HUES64 (cell line): Measurements from ENCODE around the gene STUM.

Experiments used
- H3K27ac ChIP-seq: 2 replicates; pipeline ENCODE4 v1.7.0; 2013; ENCODE audit warnings: low read depth, low read length, inconsistent platforms
- H3K27me3 ChIP-seq: 2 replicates; pipeline ENCODE4 v1.6.1; 2013; ENCODE audit warnings: mild to moderate bottlenecking, low read length; ENCODE audit not compliant: insufficient read depth
- H3K36me3 ChIP-seq: 2 replicates; pipeline ENCODE4 v1.6.1; 2013; ENCODE audit warnings: mild to moderate bottlenecking, low read length; ENCODE audit not compliant: insufficient read depth
- H3K4me1 ChIP-seq: 2 replicates; pipeline ENCODE4 v1.6.1; 2013; ENCODE audit warnings: mild to moderate bottlenecking, low read length, moderate library complexity; ENCODE audit not compliant: insufficient read depth
- H3K4me3 ChIP-seq: 2 replicates; pipeline ENCODE4 v1.5.1; 2013; ENCODE audit warnings: mild to moderate bottlenecking, low read length, moderate library complexity
- H3K9ac ChIP-seq: 2 replicates; pipeline ENCODE4 v1.6.1; 2013; ENCODE audit warnings: mild to moderate bottlenecking, low read depth, low read length
- H3K9me3 ChIP-seq: 2 replicates; pipeline ENCODE4 v1.6.1; 2013; ENCODE audit warnings: low read depth, low read length; ENCODE audit not compliant: insufficient read depth
- WGBS: fragments of 150-250, 120-280 bp; methylation state at CpG from one replicate; pipeline ENCODE4 v1.1.7; 2013; ENCODE audit warnings: missing lambda C conversion rate; 5-methylcytosine and 5-hydroxymethylcytosine counted together

Gene STUM

GRCh38 chr1:226584164-226584563, 35.6 kb downstream of the STUM start:
- no peaks in the 10 kb centered on the region for H3K4me1 ChIP-seq
- H3K36me3 ChIP-seq: no peaks in the 10 kb centered on the region
- H3K9ac ChIP-seq: no peak overlapping the region
- no peaks in the 10 kb centered on the region for H3K27me3 ChIP-seq
- no peak overlapping the region for H3K27ac ChIP-seq
- WGBS: 89% methylated on average over 3 of the region's 3 CpGs
- no peak overlapping the region for H3K4me3 ChIP-seq
- no peaks in the 10 kb centered on the region for H3K9me3 ChIP-seq

GRCh38 chr1:226586116-226586515, 37.6 kb downstream of the STUM start:
- Histone ChIP-seq H3K9ac (no peak overlapping the region), H3K4me3 (no peak overlapping the region), H3K9me3 (no peaks in the 10 kb centered on the region), H3K27me3 (no peaks in the 10 kb centered on the region), H3K27ac (no peak overlapping the region), H3K4me1 (0 out of 2 replicates have a peak, but pooled peaks cover 3% of the 10 kb centered on the region), H3K36me3 (no peaks in the 10 kb centered on the region)
- WGBS: 92% methylated on average over 7 of the region's 7 CpGs

GRCh38 chr1:226586650-226587422, 38.3 kb downstream of the STUM start:
- Histone ChIP-seq H3K27me3 (no peaks in the 10 kb centered on the region), H3K9me3 (no peaks in the 10 kb centered on the region), H3K36me3 (no peaks in the 10 kb centered on the region), H3K27ac (no peak overlapping the region), H3K4me3 (no peak overlapping the region), H3K4me1 (0 out of 2 replicates have a peak, but pooled peaks cover 3% of the 10 kb centered on the region), H3K9ac (no peak overlapping the region)
- WGBS: 91% methylated on average over 16 of the region's 16 CpGs

- H3K27me3 ChIP-seq: no peaks in the 10 kb centered on the region
- H3K9me3 ChIP-seq: no peaks in the 10 kb centered on the region
- 0 out of 2 replicates have a peak, but pooled peaks cover 3% of the 10 kb centered on the region for H3K4me1 ChIP-seq
- no peak overlapping the region for H3K9ac ChIP-seq
- WGBS: 80% methylated on average over 1 of the region's 2 CpGs
- no peaks in the 10 kb centered on the region for H3K36me3 ChIP-seq
- no peak overlapping the region for H3K27ac ChIP-seq
- no peak overlapping the region for H3K4me3 ChIP-seq
Measured at GRCh38 chr1:226588484-226588883, 39.9 kb downstream of the STUM start.

- 77% methylated on average over 11 of the region's 11 CpGs for WGBS
- H3K4me1 ChIP-seq: 0 out of 2 replicates have a peak, but pooled peaks cover 3% of the 10 kb centered on the region
- H3K4me3 ChIP-seq: no peak overlapping the region
- no peak overlapping the region for H3K9ac ChIP-seq
- no peaks in the 10 kb centered on the region for H3K27me3 ChIP-seq
- no peak overlapping the region for H3K27ac ChIP-seq
- H3K9me3 ChIP-seq: no peaks in the 10 kb centered on the region
- H3K36me3 ChIP-seq: no peaks in the 10 kb centered on the region
Measured at GRCh38 chr1:226589008-226589733, 40.6 kb downstream of the STUM start.

GRCh38 chr1:226590614-226591013, 42.0 kb downstream of the STUM start:
- Histone ChIP-seq H3K27me3 (no peaks in the 10 kb centered on the region), H3K9me3 (no peaks in the 10 kb centered on the region), H3K9ac (no peak overlapping the region), H3K27ac (no peak overlapping the region), H3K4me3 (no peak overlapping the region), H3K4me1 (0 out of 2 replicates have a peak, but pooled peaks cover 3% of the 10 kb centered on the region), H3K36me3 (no peaks in the 10 kb centered on the region)
- WGBS: 80% methylated on average over 7 of the region's 7 CpGs

GRCh38 chr1:226593541-226593940, 45.0 kb downstream of the STUM start:
- H3K9me3 ChIP-seq: no peaks in the 10 kb centered on the region
- H3K4me1 ChIP-seq: 0 out of 2 replicates have a peak, but pooled peaks cover 3% of the 10 kb centered on the region
- no peaks in the 10 kb centered on the region for H3K27me3 ChIP-seq
- no peak overlapping the region for H3K4me3 ChIP-seq
- no peak overlapping the region for H3K27ac ChIP-seq
- H3K9ac ChIP-seq: no peak overlapping the region
- WGBS: 81% methylated on average over 8 of the region's 8 CpGs
- H3K36me3 ChIP-seq: no peaks in the 10 kb centered on the region

GRCh38 chr1:226596531-226597165, 48.1 kb downstream of the STUM start:
- WGBS: 92% methylated on average over 16 of the region's 16 CpGs
- no peaks in the 10 kb centered on the region for H3K36me3 ChIP-seq
- no peaks in the 10 kb centered on the region for H3K4me1 ChIP-seq
- no peak overlapping the region for H3K27ac ChIP-seq
- no peak overlapping the region for H3K4me3 ChIP-seq
- H3K27me3 ChIP-seq: no peaks in the 10 kb centered on the region
- no peaks in the 10 kb centered on the region for H3K9me3 ChIP-seq
- no peak overlapping the region for H3K9ac ChIP-seq

- Histone ChIP-seq H3K4me3 (no peak overlapping the region), H3K27me3 (no peaks in the 10 kb centered on the region), H3K9ac (no peak overlapping the region), H3K27ac (no peak overlapping the region), H3K4me1 (no peaks in the 10 kb centered on the region; the same call in 1 of the 2 replicates), H3K9me3 (no peaks in the 10 kb centered on the region), H3K36me3 (no peaks in the 10 kb centered on the region)
- WGBS: 90% methylated on average over 5 of the region's 5 CpGs
Measured at GRCh38 chr1:226597616-226598454, 49.3 kb downstream of the STUM start.

GRCh38 chr1:226598455-226598849, 49.9 kb downstream of the STUM start:
- Histone ChIP-seq H3K9ac (no peak overlapping the region), H3K4me3 (no peak overlapping the region), H3K27me3 (no peaks in the 10 kb centered on the region), H3K27ac (no peak overlapping the region), H3K9me3 (no peaks in the 10 kb centered on the region), H3K4me1 (no peaks in the 10 kb centered on the region; the same call in 1 of the 2 replicates), H3K36me3 (no peaks in the 10 kb centered on the region)
- 86% methylated on average over 2 of the region's 2 CpGs for WGBS
